GM13977 (cell line): ENCODE data around the gene COMMD1.

ENCODE experiments used
- DNase-seq: peaks from one replicate; pipeline ENCODE4 v3.0.0; 2012; ENCODE audit warnings: low spot score
- CTCF ChIP-seq: IDR thresholded peaks from 2 replicates; pipeline ENCODE4 v1.5.1; 2012; ENCODE audit warnings: mild to moderate bottlenecking, control low read depth; ENCODE audit not compliant: insufficient read depth; ENCODE audit errors: extremely low read depth, missing control alignments
- in situ Hi-C: fragments of 300-500 bp; cut with MboI; formaldehyde crosslinking; loops from one replicate; pipeline ENCODE4 v1.12.0; 2022; ENCODE audit warnings: low sequenced_read_pairs, low pct_unique_long_range_greater_than_20kb, mixed read lengths, inconsistent platforms; ENCODE audit not compliant: unreplicated experiment

Gene COMMD1

GRCh38 chr2:62163106-62163831 is 257.8 kb downstream of the COMMD1 start:
- TF ChIP-seq CTCF, result no peak
- DNase-seq, result no peak
- in situ Hi-C loops, result no loop called here

GRCh38 chr2:62163834-62164233 is 258.4 kb downstream of the COMMD1 start:
- DNase-seq, result no peak
- in situ Hi-C loops, result no loop called here
- no peak for TF ChIP-seq CTCF

GRCh38 chr2:62175728-62176127 is 270.3 kb downstream of the COMMD1 start:
- DNase-seq, result no peak
- in situ Hi-C loops, result no loop called here
- TF ChIP-seq CTCF, result no peak

GRCh38 chr2:62176801-62177200 is 271.3 kb downstream of the COMMD1 start:
- in situ Hi-C loops, result no loop called here
- DNase-seq, result no peak
- no peak for TF ChIP-seq CTCF

- no peak for TF ChIP-seq CTCF
- in situ Hi-C loops, result no loop called here
- no peak for DNase-seq
These were observed 272.0 kb downstream of the COMMD1 start for GRCh38 chr2:62177392-62178049.

GRCh38 chr2:62178741-62179271 is 273.3 kb downstream of the COMMD1 start:
- in situ Hi-C loops, result no loop called here
- TF ChIP-seq CTCF, result no peak
- DNase-seq, result no peak
